ENCODE results near the gene ROBO1.

DNA sequence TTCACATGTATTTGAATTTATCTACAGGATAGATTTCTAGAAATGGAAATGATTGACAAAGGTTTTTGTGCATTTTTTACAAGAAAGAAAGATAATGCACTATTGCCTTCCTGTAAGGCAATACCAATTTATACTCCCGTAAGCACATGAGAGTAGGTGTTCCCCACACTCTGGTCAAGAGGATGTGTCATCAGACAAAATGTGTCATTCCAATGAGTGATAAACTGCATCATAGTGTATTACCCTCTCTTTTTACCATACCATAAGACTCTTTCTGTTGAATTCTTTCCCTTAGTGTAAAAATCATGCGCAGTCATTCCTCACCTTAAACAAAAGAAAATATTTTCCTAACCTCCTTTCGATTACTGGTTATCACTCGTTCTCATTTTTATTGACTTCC, 251.0 kb downstream of the ROBO1 start:
- TF ChIP-seq POLR2A (IDR thresholded peaks at IDR 0.05; ENCODE audit: low read depth, low read length) (no peak), POLR2AphosphoS5 (IDR thresholded peaks at IDR 0.05; ENCODE audit: low read depth, low read length) (no peak), TAF1 (IDR thresholded peaks at IDR 0.05; ENCODE audit: borderline replicate concordance, low read depth, low read length) (no peak)

All from GM12892 (cell line).